SU-DHL-6 (cell line): Measurements from ENCODE around the gene MYO7A.

ENCODE experiments used
- H2AFZ ChIP-seq: fragments of 200-600 bp; sonication (generic); 2 replicates; pipeline ENCODE4 v1.6.1; 2014; ENCODE audit warnings: low read depth, mild to moderate bottlenecking, moderate library complexity, mixed read lengths, antibody characterized with exemption, low read length; ENCODE audit not compliant: severe bottlenecking
- H3F3A ChIP-seq: fragments of 200-600 bp; shearing (Covaris generic); 2 replicates; pipeline ENCODE4 v1.6.0; 2016; ENCODE audit warnings: antibody characterized with exemption, mild to moderate bottlenecking; ENCODE audit not compliant: insufficient read depth
- H3K27ac ChIP-seq: fragments of 200-600 bp; sonication (generic); 2 replicates; pipeline ENCODE4 v1.5.1; 2016; ENCODE audit warnings: low read depth, mild to moderate bottlenecking, low read length, moderate library complexity, mixed read lengths
- H3K27me3 ChIP-seq: fragments of 200-600 bp; sonication (generic), shearing (Covaris generic); 2 replicates; pipeline ENCODE4 v1.6.0; 2014; ENCODE audit warnings: mild to moderate bottlenecking, low read length
- H3K36me3 ChIP-seq: fragments of 200-600 bp; sonication (generic); 2 replicates; pipeline ENCODE4 v1.6.1; 2014; ENCODE audit warnings: mild to moderate bottlenecking, low read length, mixed read lengths
- H3K4me2 ChIP-seq: fragments of 300-600, 200-600 bp; shearing (Covaris generic), sonication (generic); 2 replicates; pipeline ENCODE4 v1.6.0; 2014; ENCODE audit warnings: low read length, low read depth, mild to moderate bottlenecking; ENCODE audit not compliant: poor library complexity, severe bottlenecking
- H3K4me3 ChIP-seq: fragments of 200-600 bp; sonication (generic); 2 replicates; pipeline ENCODE4 v1.5.1; 2014; ENCODE audit warnings: antibody characterized with exemption, low read length, mild to moderate bottlenecking, mixed read lengths; ENCODE audit not compliant: insufficient read depth, poor library complexity, severe bottlenecking
- H3K79me2 ChIP-seq: fragments of 200-600 bp; sonication (generic); 2 replicates; pipeline ENCODE4 v1.6.1; 2014; ENCODE audit warnings: mild to moderate bottlenecking, low read length, moderate library complexity; ENCODE audit not compliant: insufficient read depth
- H3K9ac ChIP-seq: fragments of 200-600 bp; sonication (generic); 2 replicates; pipeline ENCODE4 v1.7.0; 2014; ENCODE audit warnings: mild to moderate bottlenecking, low read length
- H3K9me2 ChIP-seq: fragments of 200-600 bp; sonication (generic); replicated peaks from 2 replicates; pipeline ENCODE4 v1.6.1; 2014; ENCODE audit warnings: low read length; ENCODE audit not compliant: insufficient read depth
- H3K9me3 ChIP-seq: fragments of 200-600 bp; sonication (generic); 2 replicates; pipeline ENCODE4 v1.6.1; 2014; ENCODE audit warnings: low read length, mixed read lengths; ENCODE audit not compliant: insufficient read depth
- H4K20me1 ChIP-seq: fragments of 200-600 bp; sonication (generic); 2 replicates; pipeline ENCODE4 v1.6.1; 2014; ENCODE audit warnings: low read depth, mild to moderate bottlenecking, antibody characterized with exemption, low read length, moderate library complexity, mixed read lengths
- CTCF ChIP-seq: fragments of 200-600 bp; sonication (generic); IDR thresholded peaks from one replicate; pipeline ENCODE4 v1.5.1; 2017; ENCODE audit warnings: antibody characterized with exemption, mild to moderate bottlenecking, low read length, moderate library complexity; ENCODE audit not compliant: insufficient read depth, poor library complexity, severe bottlenecking
- EZH2phosphoT487 ChIP-seq: fragments of 200-600 bp; sonication (generic), shearing (Covaris generic); conservative IDR thresholded peaks from 2 replicates; pipeline ENCODE4 v1.6.1; 2018; ENCODE audit warnings: mild to moderate bottlenecking, antibody characterized with exemption, low read length, moderate library complexity, mixed read lengths

Gene MYO7A

GRCh38 chr11:77121096-77121640 lies 6.9 kb upstream of the MYO7A start:
- no peaks in the 10 kb centered on the region for H3K79me2 ChIP-seq
- H3K4me2 ChIP-seq = no peak overlapping the region
- no peak overlapping the region for H2AFZ ChIP-seq
- TF ChIP-seq CTCF = no peak
- no peak for TF ChIP-seq EZH2phosphoT487
- H3K27ac ChIP-seq = no peak overlapping the region
- no peaks in the 10 kb centered on the region for H3K9me3 ChIP-seq
- H4K20me1 ChIP-seq = no peaks in the 10 kb centered on the region
- no peak overlapping the region for H3K4me3 ChIP-seq
- H3K27me3 ChIP-seq = no peaks in the 10 kb centered on the region
- no peaks in the 10 kb centered on the region for H3K36me3 ChIP-seq
- no peak overlapping the region for H3K9ac ChIP-seq
- H3K9me2 ChIP-seq = no peaks in the 10 kb centered on the region
- no peaks in the 10 kb centered on the region for H3F3A ChIP-seq

- H3K9me3 ChIP-seq = no peaks in the 10 kb centered on the region
- no peaks in the 10 kb centered on the region for H3K27me3 ChIP-seq
- H4K20me1 ChIP-seq = no peaks in the 10 kb centered on the region
- no peak overlapping the region for H3K9ac ChIP-seq
- no peaks in the 10 kb centered on the region for H3F3A ChIP-seq
- no peaks in the 10 kb centered on the region for H3K9me2 ChIP-seq
- H3K4me2 ChIP-seq = no peak overlapping the region
- H3K79me2 ChIP-seq = no peaks in the 10 kb centered on the region
- H3K36me3 ChIP-seq = no peaks in the 10 kb centered on the region
- TF ChIP-seq EZH2phosphoT487 = no peak
- TF ChIP-seq CTCF = no peak
- no peak overlapping the region for H2AFZ ChIP-seq
- no peak overlapping the region for H3K4me3 ChIP-seq
- H3K27ac ChIP-seq = no peak overlapping the region
These were observed 6.0 kb upstream of the MYO7A start for GRCh38 chr11:77121876-77122575.

GRCh38 chr11:77122576-77123212 lies 5.4 kb upstream of the MYO7A start:
- TF ChIP-seq CTCF (no peak), EZH2phosphoT487 (no peak)
- Histone ChIP-seq H3K9me2 (no peaks in the 10 kb centered on the region), H4K20me1 (no peaks in the 10 kb centered on the region), H3K27ac (no peak overlapping the region), H3K9me3 (no peaks in the 10 kb centered on the region), H3F3A (no peaks in the 10 kb centered on the region), H3K4me3 (no peak overlapping the region), H3K79me2 (no peaks in the 10 kb centered on the region), H2AFZ (no peak overlapping the region), H3K27me3 (no peaks in the 10 kb centered on the region), H3K9ac (no peak overlapping the region), H3K36me3 (no peaks in the 10 kb centered on the region), H3K4me2 (no peak overlapping the region)
